Measurements from ENCODE around the gene HSD17B7.
A peak's percentile ranks its signal among the peaks of the same experiment; 100 is the strongest.
"Not testable (repeated sequence)": the region's sequence is repeated elsewhere in the genome, so short reads cannot be mapped to it uniquely, and the experiment has no call there.

The HSD17B7 gene

GRCh38 chr1:162807503-162807902 is 17.0 kb downstream of the HSD17B7 start:
- DNase-seq (ENCODE audit: low spot score), result not testable (repeated sequence)

- not testable (repeated sequence) for DNase-seq (ENCODE audit: low spot score)
Observed at GRCh38 chr1:162812357-162812756, 21.9 kb downstream of the HSD17B7 start.

GRCh38 chr1:162818136-162818535 is 27.6 kb downstream of the HSD17B7 start:
- not testable (repeated sequence) for DNase-seq (ENCODE audit: low spot score)

- DNase-seq (ENCODE audit: low spot score), result not testable (repeated sequence)
Observed at GRCh38 chr1:162818666-162819065, 28.2 kb downstream of the HSD17B7 start.

- no peak for DNase-seq (ENCODE audit: low spot score)
Observed at GRCh38 chr1:162822391-162823200, 32.1 kb downstream of the HSD17B7 start.

GRCh38 chr1:162823231-162823630 is 32.7 kb downstream of the HSD17B7 start:
- no peak for DNase-seq (ENCODE audit: low spot score)

GRCh38 chr1:162823771-162824525 is 33.4 kb downstream of the HSD17B7 start:
- no peak for DNase-seq (ENCODE audit: low spot score)

GRCh38 chr1:162829268-162829667 is 38.8 kb downstream of the HSD17B7 start:
- no peak for DNase-seq (ENCODE audit: low spot score)

GRCh38 chr1:162832470-162832869 is 42.0 kb downstream of the HSD17B7 start:
- no peak for DNase-seq (ENCODE audit: low spot score)

GRCh38 chr1:162835157-162835899 is 44.8 kb downstream of the HSD17B7 start:
- no peak for DNase-seq (ENCODE audit: low spot score)

- no peak for DNase-seq (ENCODE audit: low spot score)
Observed at GRCh38 chr1:162838863-162839262, 48.4 kb downstream of the HSD17B7 start.

GRCh38 chr1:162840250-162840839 is 49.8 kb downstream of the HSD17B7 start:
- DNase-seq (ENCODE audit: low spot score), result no peak

- no peak for DNase-seq (ENCODE audit: low spot score)
Observed at GRCh38 chr1:162844153-162844552, 53.7 kb downstream of the HSD17B7 start.

GRCh38 chr1:162846256-162847212 is 56.0 kb downstream of the HSD17B7 start:
- no peak for DNase-seq (ENCODE audit: low spot score)

- peak; percentile 82 for DNase-seq (ENCODE audit: low spot score)
Observed at GRCh38 chr1:162847839-162848453, 57.4 kb downstream of the HSD17B7 start.

GRCh38 chr1:162849711-162850110 is 59.2 kb downstream of the HSD17B7 start:
- no peak for DNase-seq (ENCODE audit: low spot score)

GRCh38 chr1:162851341-162851740 is 60.8 kb downstream of the HSD17B7 start:
- no peak for DNase-seq (ENCODE audit: low spot score)

- peak; percentile 96 for DNase-seq (ENCODE audit: low spot score)
Observed at GRCh38 chr1:162854245-162854882, 63.9 kb downstream of the HSD17B7 start.

- peak; percentile 89 for DNase-seq (ENCODE audit: low spot score)
Observed at GRCh38 chr1:162855461-162856150, 65.1 kb downstream of the HSD17B7 start.

All from RKO (cell line).